A549 treated with CORT108297 at 1 μM for 4 hours (cell line): ENCODE results near the gene DMBX1. TPM values are rescaled to one million over a fixed set of nuclear protein-coding genes. Genes with fewer than 3 reads are reported as not detected.

Source experiments
- total RNA-seq: library from RNA; stranded (reverse); fragments of 200-300 nt; extraction: Qiagen RNA extraction; gene quantifications from 5 replicates; pipeline ENCODE4 v1.2.3, GENCODE V29; 2022

Gene DMBX1
- total RNA-seq, result 0.68 to 1.3 TPM (median 1.2 TPM) in 5 replicates

GRCh38 chr1:46489638-46490405, at the start of gene DMBX1:
DMBX1 (plus strand) TSS chr1:46489836; CDS start chr1:46507011, 17,175 bp downstream.

Other genes with a start within 250 kb of the DMBX1 start
- 9.9 to 12.3 TPM (median 11.8 TPM) in 5 replicates for gene RAD54L, start 242.1 kb upstream of the DMBX1 start, total RNA-seq
- 35.3 to 46.7 TPM (median 43.0 TPM) in 5 replicates for gene LRRC41, start 186.2 kb upstream of the DMBX1 start, total RNA-seq
- 385 to 553 TPM (median 411 TPM) in 5 replicates for gene UQCRH, start 186.1 kb upstream of the DMBX1 start, total RNA-seq
- gene NSUN4, start 149.0 kb upstream of the DMBX1 start, total RNA-seq, result 12.3 to 14.1 TPM (median 13.5 TPM) in 5 replicates
- 0.74 to 1.1 TPM (median 0.89 TPM) in 5 replicates for gene FAAH, start 95.5 kb upstream of the DMBX1 start, total RNA-seq
- gene KNCN, start 61.8 kb downstream of the DMBX1 start, total RNA-seq, result not detected in 5 replicates
- gene MKNK1, start 114.4 kb downstream of the DMBX1 start, total RNA-seq, result 16.8 to 18.5 TPM (median 17.7 TPM) in 5 replicates
- 3.4 to 4.1 TPM (median 3.6 TPM) in 5 replicates for gene MOB3C, start 127.0 kb downstream of the DMBX1 start, total RNA-seq
- 31.3 to 33.4 TPM (median 33.1 TPM) in 5 replicates for gene ATPAF1, start 178.5 kb downstream of the DMBX1 start, total RNA-seq
- 0.15 TPM in 1 of 5 replicates, not detected in the others for gene TEX38, start 182.0 kb downstream of the DMBX1 start, total RNA-seq
- 20.5 to 27.8 TPM (median 25.7 TPM) in 5 replicates for gene EFCAB14, start 229.3 kb downstream of the DMBX1 start, total RNA-seq